CD4-positive, alpha-beta T cell (primary cell): ENCODE measurements around the gene NEB. TPM values are rescaled to one million over a fixed set of nuclear protein-coding genes. Genes with fewer than 3 reads are reported as not detected.

ENCODE experiments used
- ATAC-seq: fragments of 200-7000 bp; cut with Tn5 transposase; one replicate; pipeline ENCODE4 v1.10.0; 2022; ENCODE audit warnings: mild to moderate bottlenecking; ENCODE audit not compliant: poor library complexity
- CTCF ChIA-PET: fragments of 350-600 bp; sonication (Branson Sonifier 250); formaldehyde crosslinking; loops from one replicate; lab custom pipeline; 2021; ENCODE audit warnings: antibody characterized with exemption, inconsistent platforms; lab: Charles Lee
- POLR2A ChIA-PET: fragments of 350-600 bp; sonication (Branson Sonifier 250); formaldehyde crosslinking; loops from one replicate; lab custom pipeline; 2021; ENCODE audit warnings: antibody characterized with exemption, inconsistent platforms; lab: Charles Lee
- DNase-seq, 14 experiments: peaks; one replicate each; pipeline ENCODE4 v3.0.0-alpha.2; 2013 to 2020; ENCODE audit warnings: mixed read lengths in 2 of 14
- H3K27ac ChIP-seq, 2 donors: one replicate each; pipeline versions ENCODE4 v1.5.1 to v1.7.0; 2013; ENCODE audit warnings: low read length in 2 of 2, low read depth in 1 of 2, mild to moderate bottlenecking in 1 of 2
- H3K27me3 ChIP-seq, 2 experiments: 1 replicate in 1 of 2; 2 replicates in 1 of 2; pipeline versions ENCODE4 v1.6.1 to v1.7.0; 2013; ENCODE audit warnings: low read length in 2 of 2, control low read depth in 1 of 2, mild to moderate bottlenecking in 1 of 2, moderate library complexity in 1 of 2; ENCODE audit not compliant: insufficient read depth in 2 of 2, control insufficient read depth in 1 of 2
- H3K36me3 ChIP-seq: one replicate; pipeline ENCODE4 v1.6.1; 2013; ENCODE audit warnings: low read length, control low read depth; ENCODE audit not compliant: insufficient read depth
- H3K4me1 ChIP-seq: one replicate; pipeline ENCODE4 v1.6.1; 2013; ENCODE audit warnings: low read length, control low read depth; ENCODE audit not compliant: insufficient read depth
- H3K4me3 ChIP-seq: one replicate; pipeline ENCODE4 v1.5.1; 2013; ENCODE audit warnings: mild to moderate bottlenecking, low read length, moderate library complexity
- H3K9me3 ChIP-seq, 2 experiments: 1 replicate in 1 of 2; 2 replicates in 1 of 2; pipeline versions ENCODE4 v1.6.1 to v1.7.0; 2013; ENCODE audit warnings: low read length in 2 of 2, mild to moderate bottlenecking in 2 of 2, control low read depth in 1 of 2, moderate library complexity in 1 of 2; ENCODE audit not compliant: control insufficient read depth in 1 of 2, insufficient read depth in 1 of 2
- H3K27ac Mint-ChIP-seq: one replicate; pipeline ENCODE4 v1.8.0; 2020; ENCODE audit warnings: mixed read lengths
- H3K27me3 Mint-ChIP-seq: one replicate; pipeline ENCODE4 v1.8.0; 2021; ENCODE audit warnings: mixed read lengths
- H3K36me3 Mint-ChIP-seq: one replicate; pipeline ENCODE4 v1.8.0; 2021; ENCODE audit warnings: low read depth, mixed read lengths
- H3K4me1 Mint-ChIP-seq: one replicate; pipeline ENCODE4 v1.8.0; 2021; ENCODE audit warnings: low read depth, mixed read lengths
- H3K4me3 Mint-ChIP-seq: one replicate; pipeline ENCODE4 v1.8.0; 2020; ENCODE audit warnings: mild to moderate bottlenecking, mixed read lengths
- H3K9me3 Mint-ChIP-seq: one replicate; pipeline ENCODE4 v1.8.0; 2020; ENCODE audit warnings: mixed read lengths
- CTCF ChIP-seq: fragments of 200-600 bp; IDR thresholded peaks from one replicate; pipeline ENCODE4 v1.8.0; 2022; ENCODE audit warnings: antibody characterized with exemption, mild to moderate bottlenecking
- intact Hi-C, 2 experiments: fragments of 100-400 bp; cut with DNase I in 1 of 2; cut with micrococcal nuclease in 1 of 2; formaldehyde crosslinking; loops; one replicate each; pipeline versions ENCODE4 v1.15.1 to v1.9.0; 2023 to 2025; cut with DNase I, micrococcal nuclease
- total RNA-seq, 174 experiments: library from RNA in 2 of 174; stranded (reverse) in 2 of 174; gene quantifications; one replicate each; pipeline ENCODE4 v1.2.3 and lab custom pipeline; 2021 to 2026

NEB gene
- total RNA-seq, 2 experiments from 2014 or later, result 1.2 to 1.8 TPM

GRCh38 chr2:151520976-151521375 lies 213.3 kb downstream of the NEB start:
- no peak for DNase-seq
- H3K9me3 ChIP-seq, result no peaks in the 10 kb centered on the region
- no peak overlapping the region for H3K27ac Mint-ChIP-seq
- H3K4me3 ChIP-seq, result no peak overlapping the region
- H3K4me1 ChIP-seq, result no peaks in the 10 kb centered on the region
- ChIA-PET CTCF (no interaction called here), POLR2A (no interaction called here)
- H3K4me3 Mint-ChIP-seq, result no peak overlapping the region
- intact Hi-C loops, result loop anchor here in 1 of 2 experiments (1.0 kb wide), 1 partner anchor 27 kb away; no protein-coding TSS in a partner anchor
- H3K27ac ChIP-seq, result no peak overlapping the region
- no peak for TF ChIP-seq CTCF
- no peaks in the 10 kb centered on the region for H3K36me3 Mint-ChIP-seq
- no peak for ATAC-seq
- H3K9me3 Mint-ChIP-seq, result no peaks in the 10 kb centered on the region
- no peaks in the 10 kb centered on the region for H3K27me3 ChIP-seq
- no peaks in the 10 kb centered on the region for H3K4me1 Mint-ChIP-seq
- no peaks in the 10 kb centered on the region for H3K36me3 ChIP-seq
- no peaks in the 10 kb centered on the region for H3K27me3 Mint-ChIP-seq

GRCh38 chr2:151518802-151519201 lies 215.5 kb downstream of the NEB start:
- Histone ChIP-seq H3K4me3 (no peak overlapping the region), H3K4me1 (no peaks in the 10 kb centered on the region), H3K36me3 (no peaks in the 10 kb centered on the region), H3K27ac (no peak overlapping the region), H3K9me3 (no peaks in the 10 kb centered on the region), H3K27me3 (no peaks in the 10 kb centered on the region)
- ChIA-PET CTCF (no interaction called here), POLR2A (no interaction called here)
- Mint-ChIP-seq H3K27me3 (no peaks in the 10 kb centered on the region), H3K9me3 (no peaks in the 10 kb centered on the region), H3K4me3 (no peak overlapping the region), H3K36me3 (peaks cover 6% of the 10 kb centered on the region), H3K27ac (no peak overlapping the region), H3K4me1 (no peaks in the 10 kb centered on the region)
- no peak for ATAC-seq
- no peak for TF ChIP-seq CTCF
- intact Hi-C loops, result no loop called here
- no peak for DNase-seq

- ATAC-seq, result no peak
- Mint-ChIP-seq H3K4me3 (no peak overlapping the region), H3K27me3 (no peaks in the 10 kb centered on the region), H3K27ac (no peak overlapping the region), H3K4me1 (no peaks in the 10 kb centered on the region), H3K9me3 (no peaks in the 10 kb centered on the region), H3K36me3 (peaks cover 20% of the 10 kb centered on the region)
- intact Hi-C loops, result no loop called here
- no peaks in the 10 kb centered on the region for H3K4me1 ChIP-seq
- H3K9me3 ChIP-seq, result no peaks in the 10 kb centered on the region
- H3K27ac ChIP-seq, result no peak overlapping the region
- no peak overlapping the region for H3K4me3 ChIP-seq
- POLR2A ChIA-PET, result no interaction called here
- H3K36me3 ChIP-seq, result no peaks in the 10 kb centered on the region
- DNase-seq, result no peak
- H3K27me3 ChIP-seq, result no peaks in the 10 kb centered on the region
- CTCF ChIA-PET, result no interaction called here
- TF ChIP-seq CTCF, result no peak
Observed at GRCh38 chr2:151508519-151508918, 225.8 kb downstream of the NEB start.
